HG02642 (cell line): Measurements from ENCODE around the gene ADPRM.
"Not testable (repeated sequence)": the region's sequence is repeated elsewhere in the genome, so short reads cannot be mapped to it uniquely, and the experiment has no call there.

Experiments
- ATAC-seq: cut with Tn5 transposase; IDR thresholded peaks from one replicate; pipeline ENCODE4 v1.9.1; 2021; ENCODE audit warnings: mild to moderate bottlenecking; ENCODE audit not compliant: unreplicated experiment, poor library complexity

The ADPRM gene

GRCh38 chr17:10697092-10698081 lies at the start of gene ADPRM, which contains the start of gene SCO1:
ADPRM (plus strand) TSS chr17:10697594; CDS start chr17:10704927, 7,333 bp downstream.
SCO1 (minus strand) TSS chr17:10697533; CDS start chr17:10697507, 26 bp downstream.
- peak; percentile 96 for ATAC-seq

- ATAC-seq = no peak
Measured at GRCh38 chr17:10648381-10648780, 49.0 kb upstream of the ADPRM start.

GRCh38 chr17:10648956-10649355 lies 48.4 kb upstream of the ADPRM start:
- ATAC-seq = no peak

- no peak for ATAC-seq
Measured at GRCh38 chr17:10649602-10650001, 47.8 kb upstream of the ADPRM start.

GRCh38 chr17:10651927-10652326 lies 45.5 kb upstream of the ADPRM start:
- no peak for ATAC-seq

GRCh38 chr17:10652984-10653659 lies 44.3 kb upstream of the ADPRM start:
- peak; percentile 68 for ATAC-seq

GRCh38 chr17:10653987-10654386 lies 43.4 kb upstream of the ADPRM start:
- ATAC-seq = no peak

GRCh38 chr17:10657148-10657547 lies 40.2 kb upstream of the ADPRM start, which contains the start of gene MYH3:
MYH3 (minus strand) TSS chr17:10657309; CDS start chr17:10655064, 2,245 bp downstream.
- no peak for ATAC-seq

GRCh38 chr17:10657879-10658278 lies 39.5 kb upstream of the ADPRM start:
- no peak for ATAC-seq

- ATAC-seq = no peak
Measured at GRCh38 chr17:10661437-10661836, 36.0 kb upstream of the ADPRM start.

- no peak for ATAC-seq
Measured at GRCh38 chr17:10663231-10663630, 34.2 kb upstream of the ADPRM start.

- ATAC-seq = no peak
Measured at GRCh38 chr17:10664571-10664970, 32.8 kb upstream of the ADPRM start.

GRCh38 chr17:10666906-10667305 lies 30.5 kb upstream of the ADPRM start:
- ATAC-seq = no peak

- no peak for ATAC-seq
Measured at GRCh38 chr17:10668775-10669174, 28.6 kb upstream of the ADPRM start.

- ATAC-seq = no peak
Measured at GRCh38 chr17:10673312-10673711, 24.1 kb upstream of the ADPRM start.

- no peak for ATAC-seq
Measured at GRCh38 chr17:10674704-10675103, 22.7 kb upstream of the ADPRM start.

- no peak for ATAC-seq
Measured at GRCh38 chr17:10681866-10682446, 15.4 kb upstream of the ADPRM start.

GRCh38 chr17:10683853-10684252 lies 13.5 kb upstream of the ADPRM start:
- ATAC-seq = no peak

- no peak for ATAC-seq
Measured at GRCh38 chr17:10687499-10687898, 9.9 kb upstream of the ADPRM start.

- ATAC-seq = not testable (repeated sequence)
Measured at GRCh38 chr17:10695875-10696407, 1.5 kb upstream of the ADPRM start.
